HuH-7 (cell line): ENCODE results near the gene TANGO2.
A peak's percentile ranks its signal among the peaks of the same experiment; 100 is the strongest.
"Not testable (repeated sequence)": the region's sequence is repeated elsewhere in the genome, so short reads cannot be mapped to it uniquely, and the experiment has no call there.

Source experiments
- DNase-seq: peaks from one replicate; pipeline ENCODE4 v3.0.0; 2011; ENCODE audit warnings: low spot score

Gene TANGO2

GRCh38 chr22:20064545-20065262 is 43.8 kb downstream of the TANGO2 start:
- no peak for DNase-seq

GRCh38 chr22:20065896-20066616 is 45.1 kb downstream of the TANGO2 start:
- no peak for DNase-seq

GRCh38 chr22:20066617-20067383 is 45.9 kb downstream of the TANGO2 start:
- DNase-seq = no peak

GRCh38 chr22:20067384-20067682 is 46.4 kb downstream of the TANGO2 start:
- DNase-seq = not testable (repeated sequence)

GRCh38 chr22:20068640-20069039 is 47.7 kb downstream of the TANGO2 start:
- no peak for DNase-seq

GRCh38 chr22:20069331-20070042 is 48.6 kb downstream of the TANGO2 start:
- DNase-seq = no peak

- DNase-seq = no peak
Observed at GRCh38 chr22:20071524-20071972, 50.6 kb downstream of the TANGO2 start.

GRCh38 chr22:20076627-20077172 is 55.8 kb downstream of the TANGO2 start:
- DNase-seq = no peak

GRCh38 chr22:20079745-20080444 is 59.0 kb downstream of the TANGO2 start, which contains the start of gene DGCR8:
Gene DGCR8 (plus strand): TSS chr22:20080241. CDS start chr22:20085964, 5,723 bp downstream.
- DNase-seq = peak; percentile 95

GRCh38 chr22:20080445-20080775 is 59.5 kb downstream of the TANGO2 start:
- peak; percentile 61 for DNase-seq

- no peak for DNase-seq
Observed at GRCh38 chr22:20080776-20081654, 60.1 kb downstream of the TANGO2 start.

- no peak for DNase-seq
Observed at GRCh38 chr22:20083157-20083890, 62.4 kb downstream of the TANGO2 start.

- no peak for DNase-seq
Observed at GRCh38 chr22:20083891-20084546, 63.1 kb downstream of the TANGO2 start.

GRCh38 chr22:20084547-20085413 is 63.9 kb downstream of the TANGO2 start:
- peak; percentile 80 for DNase-seq

- DNase-seq = no peak
Observed at GRCh38 chr22:20085651-20086050, 64.7 kb downstream of the TANGO2 start.

- no peak for DNase-seq
Observed at GRCh38 chr22:20086101-20086599, 65.2 kb downstream of the TANGO2 start.

- DNase-seq = no peak
Observed at GRCh38 chr22:20086763-20087162, 65.9 kb downstream of the TANGO2 start.
